SK-N-SH treated with all-trans-retinoic acid at 6 μM for 48 hours (cell line): ENCODE results near the gene NUMB.
A peak's percentile ranks its signal among the peaks of the same experiment; 100 is the strongest.

Experiments
- ATAC-seq: fragments of 200-7000 bp; cut with Tn5 transposase; 3 replicates; pipeline ENCODE4 v1.9.1; 2020; ENCODE audit warnings: mild to moderate bottlenecking, moderate library complexity
- ARNTL ChIP-seq: fragments of 450-650 bp; formaldehyde crosslinking; IDR thresholded peaks from 2 replicates; pipeline ENCODE4 v1.5.0; 2020; ENCODE audit warnings: low read depth, mild to moderate bottlenecking, moderate library complexity, borderline replicate concordance
- BACH2 ChIP-seq: fragments of 250-450 bp; sonication (Bioruptor Pico); IDR thresholded peaks from 2 replicates; pipeline ENCODE4 v1.9.0; 2021; ENCODE audit warnings: mild to moderate bottlenecking, borderline replicate concordance
- GLIS3 ChIP-seq: fragments of 250-450 bp; sonication (Bioruptor Pico); IDR thresholded peaks from 2 replicates; pipeline ENCODE4 v1.5.0; 2020; ENCODE audit warnings: mild to moderate bottlenecking, moderate library complexity
- ISL1 ChIP-seq: fragments of 250-450 bp; sonication (Bioruptor Pico); IDR thresholded peaks from 2 replicates; pipeline ENCODE4 v2.1.2; 2022; ENCODE audit warnings: mild to moderate bottlenecking, moderate library complexity
- OSR1 ChIP-seq: fragments of 250-450 bp; sonication (Bioruptor Pico); IDR thresholded peaks from 2 replicates; pipeline ENCODE4 v1.8.0; 2022; ENCODE audit warnings: moderate library complexity, mild to moderate bottlenecking, inconsistent platforms
- PPARA ChIP-seq: fragments of 250-450 bp; sonication (Bioruptor Pico); IDR thresholded peaks from 2 replicates; pipeline ENCODE4 v1.5.0; 2020; ENCODE audit warnings: mild to moderate bottlenecking, borderline replicate concordance
- RARB ChIP-seq: fragments of 250-450 bp; sonication (Bioruptor Pico); IDR thresholded peaks from 2 replicates; pipeline ENCODE4 v1.8.0; 2021; ENCODE audit warnings: mild to moderate bottlenecking, moderate library complexity
- SNAI2 ChIP-seq: fragments of 250-450 bp; sonication (Bioruptor Pico); IDR thresholded peaks from 2 replicates; pipeline ENCODE4 v1.5.0; 2020; ENCODE audit warnings: mild to moderate bottlenecking, moderate library complexity
- TCF4 ChIP-seq: fragments of 250-450 bp; sonication (Bioruptor Pico); IDR thresholded peaks from 2 replicates; pipeline ENCODE4 v1.8.0; 2021; ENCODE audit warnings: mild to moderate bottlenecking, moderate library complexity, borderline replicate concordance
- TOX ChIP-seq: fragments of 250-450 bp; sonication (Bioruptor Pico); IDR thresholded peaks from 2 replicates; pipeline ENCODE4 v1.8.0; 2021; ENCODE audit warnings: mild to moderate bottlenecking, moderate library complexity, borderline replicate concordance
- ZC3H10 ChIP-seq: fragments of 250-450 bp; sonication (Bioruptor Pico); IDR thresholded peaks from 2 replicates; pipeline ENCODE4 v1.5.1; 2021; ENCODE audit warnings: mild to moderate bottlenecking, moderate library complexity
- ZFP3 ChIP-seq: fragments of 250-450 bp; sonication (Bioruptor Pico); IDR thresholded peaks from 2 replicates; pipeline ENCODE4 v1.5.0; 2020; ENCODE audit warnings: mild to moderate bottlenecking, moderate library complexity
- ZNF70 ChIP-seq: fragments of 450-650 bp; formaldehyde crosslinking; IDR thresholded peaks from 2 replicates; pipeline ENCODE4 v1.5.0; 2020; ENCODE audit warnings: mild to moderate bottlenecking, moderate library complexity
- ZNF8 ChIP-seq: fragments of 450-650 bp; formaldehyde crosslinking; IDR thresholded peaks from 2 replicates; pipeline ENCODE4 v1.5.0; 2020; ENCODE audit warnings: mild to moderate bottlenecking, moderate library complexity
- TF ChIP-seq, protein P1 (sequence below): fragments of 250-450 bp; sonication (Bioruptor Pico); IDR thresholded peaks from 2 replicates; pipeline ENCODE4 v1.8.0; 2020; ENCODE audit warnings: mild to moderate bottlenecking, moderate library complexity, borderline replicate concordance
- TF ChIP-seq, protein P2 (sequence below): fragments of 250-450 bp; sonication (Bioruptor Pico); IDR thresholded peaks from 2 replicates; pipeline ENCODE4 v1.5.1; 2020; ENCODE audit warnings: low read depth, mild to moderate bottlenecking, moderate library complexity
- TF ChIP-seq, protein P3 (sequence below): fragments of 250-450 bp; sonication (Bioruptor Pico); IDR thresholded peaks from 2 replicates; pipeline ENCODE4 v1.5.1; 2021; ENCODE audit warnings: mild to moderate bottlenecking, moderate library complexity
- TF ChIP-seq, protein P4 (sequence below): fragments of 250-450 bp; sonication (Bioruptor Pico); IDR thresholded peaks from 2 replicates; pipeline ENCODE4 v1.5.0; 2020; ENCODE audit warnings: mild to moderate bottlenecking, moderate library complexity

Gene NUMB

DNA sequence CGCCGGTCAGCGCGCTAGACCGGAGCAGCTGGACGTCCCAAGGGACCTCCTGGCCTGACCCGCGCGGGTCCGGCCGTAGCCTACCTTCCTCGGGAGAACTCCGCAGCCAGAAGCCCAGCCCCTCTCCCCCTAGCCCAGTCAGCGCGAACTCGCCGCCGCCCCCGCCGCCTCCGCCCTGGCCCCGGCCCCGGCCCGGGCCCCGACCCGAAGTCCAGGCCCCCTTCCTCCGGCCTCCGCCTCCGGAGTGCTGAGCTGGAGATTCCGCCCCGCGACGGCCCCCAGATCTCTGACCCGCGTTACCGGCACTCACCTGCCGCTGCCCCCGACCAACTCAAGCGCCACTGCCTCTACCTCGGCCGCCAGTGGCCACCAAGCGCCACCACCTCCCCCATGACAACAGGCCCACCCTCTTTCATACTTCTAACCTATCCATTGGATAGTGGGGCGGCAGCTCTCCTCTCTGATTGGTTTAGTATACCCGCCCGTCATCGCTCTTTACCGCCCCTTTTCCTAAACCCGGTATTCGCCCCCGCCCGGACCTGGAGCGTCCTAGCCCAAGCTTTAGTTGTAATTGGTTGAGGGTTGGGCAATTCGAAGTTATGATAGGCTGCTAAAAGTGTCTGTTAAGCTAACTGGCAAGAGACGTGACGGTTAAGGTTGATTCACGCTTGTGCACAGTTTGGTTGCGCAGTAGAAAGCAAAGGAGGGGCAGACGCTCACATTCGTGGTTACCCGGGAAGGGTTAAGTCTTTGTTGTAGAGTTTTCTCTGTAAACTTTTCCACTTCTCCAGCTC, at the start of gene NUMB:
Gene NUMB, minus strand, starts transcription at position 364 of the 794 bp plus-strand sequence. CDS start 102,795 bp downstream, outside the sequence.
- no peak for TF ChIP-seq TCF4
- TF ChIP-seq, protein P1, sequence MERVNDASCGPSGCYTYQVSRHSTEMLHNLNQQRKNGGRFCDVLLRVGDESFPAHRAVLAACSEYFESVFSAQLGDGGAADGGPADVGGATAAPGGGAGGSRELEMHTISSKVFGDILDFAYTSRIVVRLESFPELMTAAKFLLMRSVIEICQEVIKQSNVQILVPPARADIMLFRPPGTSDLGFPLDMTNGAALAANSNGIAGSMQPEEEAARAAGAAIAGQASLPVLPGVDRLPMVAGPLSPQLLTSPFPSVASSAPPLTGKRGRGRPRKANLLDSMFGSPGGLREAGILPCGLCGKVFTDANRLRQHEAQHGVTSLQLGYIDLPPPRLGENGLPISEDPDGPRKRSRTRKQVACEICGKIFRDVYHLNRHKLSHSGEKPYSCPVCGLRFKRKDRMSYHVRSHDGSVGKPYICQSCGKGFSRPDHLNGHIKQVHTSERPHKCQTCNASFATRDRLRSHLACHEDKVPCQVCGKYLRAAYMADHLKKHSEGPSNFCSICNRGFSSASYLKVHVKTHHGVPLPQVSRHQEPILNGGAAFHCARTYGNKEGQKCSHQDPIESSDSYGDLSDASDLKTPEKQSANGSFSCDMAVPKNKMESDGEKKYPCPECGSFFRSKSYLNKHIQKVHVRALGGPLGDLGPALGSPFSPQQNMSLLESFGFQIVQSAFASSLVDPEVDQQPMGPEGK (CRISPR knock-in tag): no peak
- no peak for TF ChIP-seq OSR1
- TF ChIP-seq GLIS3 (CRISPR knock-in tag): no peak
- no peak for TF ChIP-seq ZC3H10 (CRISPR knock-in tag)
- TF ChIP-seq ZNF70 (CRISPR knock-in tag): no peak
- TF ChIP-seq, protein P2, sequence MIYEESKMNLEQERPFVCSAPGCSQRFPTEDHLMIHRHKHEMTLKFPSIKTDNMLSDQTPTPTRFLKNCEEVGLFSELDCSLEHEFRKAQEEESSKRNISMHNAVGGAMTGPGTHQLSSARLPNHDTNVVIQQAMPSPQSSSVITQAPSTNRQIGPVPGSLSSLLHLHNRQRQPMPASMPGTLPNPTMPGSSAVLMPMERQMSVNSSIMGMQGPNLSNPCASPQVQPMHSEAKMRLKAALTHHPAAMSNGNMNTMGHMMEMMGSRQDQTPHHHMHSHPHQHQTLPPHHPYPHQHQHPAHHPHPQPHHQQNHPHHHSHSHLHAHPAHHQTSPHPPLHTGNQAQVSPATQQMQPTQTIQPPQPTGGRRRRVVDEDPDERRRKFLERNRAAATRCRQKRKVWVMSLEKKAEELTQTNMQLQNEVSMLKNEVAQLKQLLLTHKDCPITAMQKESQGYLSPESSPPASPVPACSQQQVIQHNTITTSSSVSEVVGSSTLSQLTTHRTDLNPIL (CRISPR knock-in tag): no peak
- no peak for TF ChIP-seq PPARA (CRISPR knock-in tag)
- TF ChIP-seq, protein P3, sequence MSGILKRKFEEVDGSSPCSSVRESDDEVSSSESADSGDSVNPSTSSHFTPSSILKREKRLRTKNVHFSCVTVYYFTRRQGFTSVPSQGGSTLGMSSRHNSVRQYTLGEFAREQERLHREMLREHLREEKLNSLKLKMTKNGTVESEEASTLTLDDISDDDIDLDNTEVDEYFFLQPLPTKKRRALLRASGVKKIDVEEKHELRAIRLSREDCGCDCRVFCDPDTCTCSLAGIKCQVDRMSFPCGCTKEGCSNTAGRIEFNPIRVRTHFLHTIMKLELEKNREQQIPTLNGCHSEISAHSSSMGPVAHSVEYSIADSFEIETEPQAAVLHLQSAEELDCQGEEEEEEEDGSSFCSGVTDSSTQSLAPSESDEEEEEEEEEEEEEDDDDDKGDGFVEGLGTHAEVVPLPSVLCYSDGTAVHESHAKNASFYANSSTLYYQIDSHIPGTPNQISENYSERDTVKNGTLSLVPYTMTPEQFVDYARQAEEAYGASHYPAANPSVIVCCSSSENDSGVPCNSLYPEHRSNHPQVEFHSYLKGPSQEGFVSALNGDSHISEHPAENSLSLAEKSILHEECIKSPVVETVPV (CRISPR knock-in tag): no peak
- no peak for TF ChIP-seq ISL1 (CRISPR knock-in tag)
- TF ChIP-seq ZNF8: no peak
- TF ChIP-seq, protein P4, sequence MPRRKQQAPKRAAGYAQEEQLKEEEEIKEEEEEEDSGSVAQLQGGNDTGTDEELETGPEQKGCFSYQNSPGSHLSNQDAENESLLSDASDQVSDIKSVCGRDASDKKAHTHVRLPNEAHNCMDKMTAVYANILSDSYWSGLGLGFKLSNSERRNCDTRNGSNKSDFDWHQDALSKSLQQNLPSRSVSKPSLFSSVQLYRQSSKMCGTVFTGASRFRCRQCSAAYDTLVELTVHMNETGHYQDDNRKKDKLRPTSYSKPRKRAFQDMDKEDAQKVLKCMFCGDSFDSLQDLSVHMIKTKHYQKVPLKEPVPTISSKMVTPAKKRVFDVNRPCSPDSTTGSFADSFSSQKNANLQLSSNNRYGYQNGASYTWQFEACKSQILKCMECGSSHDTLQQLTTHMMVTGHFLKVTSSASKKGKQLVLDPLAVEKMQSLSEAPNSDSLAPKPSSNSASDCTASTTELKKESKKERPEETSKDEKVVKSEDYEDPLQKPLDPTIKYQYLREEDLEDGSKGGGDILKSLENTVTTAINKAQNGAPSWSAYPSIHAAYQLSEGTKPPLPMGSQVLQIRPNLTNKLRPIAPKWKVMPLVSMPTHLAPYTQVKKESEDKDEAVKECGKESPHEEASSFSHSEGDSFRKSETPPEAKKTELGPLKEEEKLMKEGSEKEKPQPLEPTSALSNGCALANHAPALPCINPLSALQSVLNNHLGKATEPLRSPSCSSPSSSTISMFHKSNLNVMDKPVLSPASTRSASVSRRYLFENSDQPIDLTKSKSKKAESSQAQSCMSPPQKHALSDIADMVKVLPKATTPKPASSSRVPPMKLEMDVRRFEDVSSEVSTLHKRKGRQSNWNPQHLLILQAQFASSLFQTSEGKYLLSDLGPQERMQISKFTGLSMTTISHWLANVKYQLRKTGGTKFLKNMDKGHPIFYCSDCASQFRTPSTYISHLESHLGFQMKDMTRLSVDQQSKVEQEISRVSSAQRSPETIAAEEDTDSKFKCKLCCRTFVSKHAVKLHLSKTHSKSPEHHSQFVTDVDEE (CRISPR knock-in tag): no peak
- ATAC-seq: peak; percentile 95

DNA sequence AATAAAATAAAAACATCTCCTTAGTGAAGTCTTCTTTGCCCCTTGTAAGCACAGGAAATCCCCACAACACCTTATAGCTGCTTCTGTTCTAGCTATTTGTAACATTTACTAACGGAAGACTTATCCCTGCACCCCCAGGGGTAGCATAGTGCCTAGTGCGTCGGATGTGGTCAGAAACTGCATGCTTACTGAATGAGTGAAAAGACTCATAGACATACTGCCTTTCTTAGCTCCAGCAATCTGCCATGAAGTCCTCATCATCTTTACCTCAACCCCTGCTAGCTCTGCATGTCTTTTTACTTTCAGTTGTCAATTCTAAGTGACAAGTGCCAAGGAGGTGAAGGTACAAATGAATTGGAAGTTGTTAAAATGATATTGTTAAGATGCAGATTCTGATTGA, 45.3 kb upstream of the NUMB start:
- TF ChIP-seq ZNF70 (CRISPR knock-in tag) (no peak), BACH2 (CRISPR knock-in tag) (no peak), SNAI2 (CRISPR knock-in tag) (no peak), TCF4 (no peak), GLIS3 (CRISPR knock-in tag) (no peak)
- TF ChIP-seq, all 23 proteins: peak for 0
- ATAC-seq: no peak

DNA sequence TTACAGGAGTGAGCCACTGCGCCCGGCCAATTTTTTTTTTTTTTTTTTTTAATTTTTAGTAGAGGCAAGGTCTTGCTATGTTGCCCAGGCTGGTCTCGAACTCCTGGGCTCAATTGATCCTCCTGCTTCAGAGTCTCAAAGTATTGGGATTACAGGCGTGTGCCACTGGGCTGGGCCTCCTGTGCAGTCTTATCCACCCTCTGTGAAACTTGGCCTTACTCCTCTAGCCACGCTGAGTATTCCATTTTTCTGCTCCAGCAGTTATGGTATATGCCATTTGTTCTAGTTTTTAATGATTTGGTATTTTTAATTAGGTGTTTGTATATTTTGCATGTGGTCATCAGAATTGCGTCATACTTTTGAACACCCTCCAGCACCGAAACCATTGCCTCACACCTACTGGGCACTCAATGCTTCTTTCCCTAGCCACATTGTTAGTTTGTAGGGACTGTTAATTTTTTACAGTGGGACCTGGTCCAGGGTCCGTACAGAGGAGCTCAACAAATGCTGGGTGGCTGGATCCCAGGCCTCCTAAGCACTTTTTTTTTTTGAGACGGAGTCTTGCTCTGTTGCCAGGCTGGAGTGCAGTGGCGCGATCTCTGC, 43.8 kb upstream of the NUMB start:
- no peak for ATAC-seq
- TF ChIP-seq, protein P3 (CRISPR knock-in tag): no peak
- no peak for TF ChIP-seq ISL1 (CRISPR knock-in tag)
- no peak for TF ChIP-seq BACH2 (CRISPR knock-in tag)
- no peak for TF ChIP-seq RARB (CRISPR knock-in tag)
- TF ChIP-seq, protein P1 (CRISPR knock-in tag): no peak
- TF ChIP-seq, protein P2 (CRISPR knock-in tag): no peak
- no peak for TF ChIP-seq ZC3H10 (CRISPR knock-in tag)
- no peak for TF ChIP-seq GLIS3 (CRISPR knock-in tag)
- TF ChIP-seq ARNTL (CRISPR knock-in tag): no peak
- TF ChIP-seq PPARA (CRISPR knock-in tag): no peak
- TF ChIP-seq TCF4: no peak
- TF ChIP-seq TOX: no peak
- no peak for TF ChIP-seq ZFP3 (CRISPR knock-in tag)
- TF ChIP-seq OSR1: no peak
- no peak for TF ChIP-seq SNAI2 (CRISPR knock-in tag)
